ENCODE measurements around the gene CCDC91. TPM values are rescaled to one million over a fixed set of nuclear protein-coding genes. Genes with fewer than 3 reads are reported as not detected.
"Not testable (repeated sequence)": the region's sequence is repeated elsewhere in the genome, so short reads cannot be mapped to it uniquely, and the experiment has no call there.

CCDC91 gene
- total and polyA plus RNA-seq, 2 donors (not counting 1 experiment from before 2014, with no cell fraction given) = 23.9 to 47.6 TPM

DNA sequence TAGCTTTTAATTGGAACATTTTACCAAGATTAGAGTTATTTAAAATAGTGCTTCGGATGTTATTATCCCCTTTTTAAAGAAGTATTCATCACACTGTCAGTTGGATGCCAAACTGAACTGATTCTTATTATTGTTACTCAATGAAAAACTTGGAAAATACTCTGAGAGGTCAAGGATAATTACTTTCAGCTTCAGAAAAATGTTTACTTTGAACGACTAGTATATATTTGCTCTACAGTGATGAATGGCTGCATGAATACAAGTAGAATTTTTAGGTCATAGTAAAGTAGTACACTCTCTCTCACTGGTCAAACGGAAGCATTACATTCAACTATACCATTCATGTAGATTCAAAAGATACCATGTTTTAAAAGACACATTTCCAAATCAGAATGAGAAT, 269.2 kb downstream of the CCDC91 start:
- Histone ChIP-seq H3K9me3 (ENCODE audit: control insufficient read depth, insufficient read depth, low read depth, low read length) (no peaks in the 10 kb centered on the region), H3K9ac (ENCODE audit: insufficient read depth, low read length) (no peak overlapping the region), H3K4me1 (ENCODE audit: control insufficient read depth, extremely low read depth, insufficient read depth, low read length) (no peaks in the 10 kb centered on the region), H3K4me2 (ENCODE audit: extremely low read depth, insufficient read depth, low read length) (no peak overlapping the region), H3K79me2 (ENCODE audit: control insufficient read depth, insufficient read depth, low read length) (no peaks in the 10 kb centered on the region), H3K4me3 (replicated peaks in 1 of 4; ENCODE audit: control extremely low read depth in 1 of 4, insufficient read depth in 1 of 4, low read depth in 3 of 4, low read length in 4 of 4) (no peak overlapping the region), H3K27me3 (ENCODE audit: control insufficient read depth, insufficient read depth, low read length) (no peaks in the 10 kb centered on the region), H3K27ac (ENCODE audit: insufficient read depth, low read length) (no peak overlapping the region), H4K20me1 (ENCODE audit: control insufficient read depth, extremely low read depth, insufficient read depth, low read length) (no peaks in the 10 kb centered on the region), H3K36me3 (ENCODE audit: control insufficient read depth, insufficient read depth, low read length) (no peaks in the 10 kb centered on the region), H2AFZ (ENCODE audit: low read length) (no peak overlapping the region)
- TF ChIP-seq EZH2 (IDR thresholded peaks at IDR 0.05; ENCODE audit: low read length, missing control alignments) = no peak
- TF ChIP-seq, protein P1, sequence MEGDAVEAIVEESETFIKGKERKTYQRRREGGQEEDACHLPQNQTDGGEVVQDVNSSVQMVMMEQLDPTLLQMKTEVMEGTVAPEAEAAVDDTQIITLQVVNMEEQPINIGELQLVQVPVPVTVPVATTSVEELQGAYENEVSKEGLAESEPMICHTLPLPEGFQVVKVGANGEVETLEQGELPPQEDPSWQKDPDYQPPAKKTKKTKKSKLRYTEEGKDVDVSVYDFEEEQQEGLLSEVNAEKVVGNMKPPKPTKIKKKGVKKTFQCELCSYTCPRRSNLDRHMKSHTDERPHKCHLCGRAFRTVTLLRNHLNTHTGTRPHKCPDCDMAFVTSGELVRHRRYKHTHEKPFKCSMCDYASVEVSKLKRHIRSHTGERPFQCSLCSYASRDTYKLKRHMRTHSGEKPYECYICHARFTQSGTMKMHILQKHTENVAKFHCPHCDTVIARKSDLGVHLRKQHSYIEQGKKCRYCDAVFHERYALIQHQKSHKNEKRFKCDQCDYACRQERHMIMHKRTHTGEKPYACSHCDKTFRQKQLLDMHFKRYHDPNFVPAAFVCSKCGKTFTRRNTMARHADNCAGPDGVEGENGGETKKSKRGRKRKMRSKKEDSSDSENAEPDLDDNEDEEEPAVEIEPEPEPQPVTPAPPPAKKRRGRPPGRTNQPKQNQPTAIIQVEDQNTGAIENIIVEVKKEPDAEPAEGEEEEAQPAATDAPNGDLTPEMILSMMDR (conservative IDR thresholded peaks at IDR 0.05 in 1 of 2, IDR thresholded peaks at IDR 0.05 in 1 of 2; ENCODE audit: low read depth in 1 of 2, low read length in 2 of 2) = no peak
- DNase-seq (ENCODE audit: low read depth in 2 of 2) = no peak

DNA sequence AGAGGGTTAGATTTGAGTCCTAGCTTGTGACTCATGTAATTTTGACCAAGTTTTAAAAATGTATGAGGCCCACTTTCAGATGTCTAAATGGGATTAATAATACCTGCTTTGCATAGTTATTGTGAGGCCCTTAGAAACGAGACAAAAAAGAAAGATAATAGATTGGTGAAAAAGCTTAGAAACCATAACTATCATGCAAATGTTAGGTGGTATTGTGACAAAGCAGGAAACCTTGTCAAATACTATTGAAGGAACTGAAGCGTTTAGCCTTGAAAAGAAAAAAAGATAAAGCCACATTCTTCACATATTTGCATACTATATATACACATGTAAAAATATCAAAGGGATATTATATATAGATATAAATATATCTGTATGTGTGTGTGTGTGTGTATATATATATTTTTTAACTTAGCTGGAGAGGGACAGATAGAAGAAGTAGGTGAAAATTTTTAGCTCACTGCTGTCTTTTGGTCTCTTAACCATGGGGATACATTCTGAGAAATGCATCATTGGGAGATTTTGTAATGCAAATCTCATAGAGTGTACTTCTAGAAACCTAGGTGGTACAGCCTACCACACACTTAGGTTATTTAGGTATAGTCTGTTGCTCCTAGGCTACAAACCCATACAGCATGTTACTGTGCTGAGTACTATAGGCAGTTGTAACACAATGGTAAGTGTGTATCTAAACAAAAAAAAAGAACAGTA, 270.3 kb downstream of the CCDC91 start:
- no peaks in the 10 kb centered on the region for H3K79me2 ChIP-seq (ENCODE audit: control insufficient read depth, insufficient read depth, low read length)
- H3K27ac ChIP-seq (ENCODE audit: insufficient read depth, low read length) = no peak overlapping the region
- no peak for DNase-seq (ENCODE audit: low read depth in 2 of 2)
- H3K4me3 ChIP-seq (replicated peaks in 1 of 4; ENCODE audit: control extremely low read depth in 1 of 4, insufficient read depth in 1 of 4, low read depth in 3 of 4, low read length in 4 of 4) = no peak overlapping the region
- H3K9me3 ChIP-seq (ENCODE audit: control insufficient read depth, insufficient read depth, low read depth, low read length) = no peaks in the 10 kb centered on the region
- H3K4me1 ChIP-seq (ENCODE audit: control insufficient read depth, extremely low read depth, insufficient read depth, low read length) = no peaks in the 10 kb centered on the region
- no peak overlapping the region for H3K4me2 ChIP-seq (ENCODE audit: extremely low read depth, insufficient read depth, low read length)
- TF ChIP-seq, protein P1 (conservative IDR thresholded peaks at IDR 0.05 in 1 of 2, IDR thresholded peaks at IDR 0.05 in 1 of 2; ENCODE audit: low read depth in 1 of 2, low read length in 2 of 2) = no peak
- TF ChIP-seq EZH2 (IDR thresholded peaks at IDR 0.05; ENCODE audit: low read length, missing control alignments) = no peak
- no peaks in the 10 kb centered on the region for H3K36me3 ChIP-seq (ENCODE audit: control insufficient read depth, insufficient read depth, low read length)
- H3K27me3 ChIP-seq (ENCODE audit: control insufficient read depth, insufficient read depth, low read length) = no peaks in the 10 kb centered on the region
- no peak overlapping the region for H3K9ac ChIP-seq (ENCODE audit: insufficient read depth, low read length)
- H4K20me1 ChIP-seq (ENCODE audit: control insufficient read depth, extremely low read depth, insufficient read depth, low read length) = no peaks in the 10 kb centered on the region
- no peak overlapping the region for H2AFZ ChIP-seq (ENCODE audit: low read length)

- no peak overlapping the region for H2AFZ ChIP-seq (ENCODE audit: low read length)
- H3K9ac ChIP-seq (ENCODE audit: insufficient read depth, low read length) = no peak overlapping the region
- no peaks in the 10 kb centered on the region for H3K9me3 ChIP-seq (ENCODE audit: control insufficient read depth, insufficient read depth, low read depth, low read length)
- H3K79me2 ChIP-seq (ENCODE audit: control insufficient read depth, insufficient read depth, low read length) = no peaks in the 10 kb centered on the region
- H3K4me1 ChIP-seq (ENCODE audit: control insufficient read depth, extremely low read depth, insufficient read depth, low read length) = no peaks in the 10 kb centered on the region
- H3K4me3 ChIP-seq (replicated peaks in 1 of 4; ENCODE audit: control extremely low read depth in 1 of 4, insufficient read depth in 1 of 4, low read depth in 3 of 4, low read length in 4 of 4) = no peak overlapping the region
- no peak for DNase-seq (ENCODE audit: low read depth in 2 of 2)
- H3K27ac ChIP-seq (ENCODE audit: insufficient read depth, low read length) = no peak overlapping the region
- H3K36me3 ChIP-seq (ENCODE audit: control insufficient read depth, insufficient read depth, low read length) = no peaks in the 10 kb centered on the region
- H3K4me2 ChIP-seq (ENCODE audit: extremely low read depth, insufficient read depth, low read length) = no peak overlapping the region
- H3K27me3 ChIP-seq (ENCODE audit: control insufficient read depth, insufficient read depth, low read length) = no peaks in the 10 kb centered on the region
- H4K20me1 ChIP-seq (ENCODE audit: control insufficient read depth, extremely low read depth, insufficient read depth, low read length) = no peaks in the 10 kb centered on the region
- no peak for TF ChIP-seq EZH2 (IDR thresholded peaks at IDR 0.05; ENCODE audit: low read length, missing control alignments)
- TF ChIP-seq, protein P1 (conservative IDR thresholded peaks at IDR 0.05 in 1 of 2, IDR thresholded peaks at IDR 0.05 in 1 of 2; ENCODE audit: low read depth in 1 of 2, low read length in 2 of 2) = no peak
These were observed 273.1 kb downstream of the CCDC91 start for GRCh38 chr12:28463396-28463795.

DNA sequence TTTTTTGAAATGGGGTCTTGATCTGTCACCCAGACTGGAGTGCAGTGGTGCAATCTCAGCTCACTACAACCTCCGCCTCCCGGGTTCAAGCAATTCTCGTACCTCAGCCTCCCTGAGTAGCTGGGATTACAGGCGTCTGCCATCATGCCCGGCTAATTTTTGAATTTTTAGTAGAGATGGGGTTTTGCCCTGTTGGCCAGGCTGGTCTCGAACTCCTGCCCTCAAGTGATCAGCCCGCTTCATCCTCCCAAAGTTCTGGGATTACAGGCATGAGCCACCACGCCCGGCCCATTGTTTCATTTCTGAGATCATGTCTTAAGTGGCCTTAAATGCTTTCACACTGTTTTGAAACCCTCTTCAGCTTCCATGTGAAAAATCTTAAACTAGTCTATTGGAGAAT, 281.5 kb downstream of the CCDC91 start:
- H3K4me3 ChIP-seq (replicated peaks in 1 of 4; ENCODE audit: control extremely low read depth in 1 of 4, insufficient read depth in 1 of 4, low read depth in 3 of 4, low read length in 4 of 4); H3K9ac ChIP-seq (ENCODE audit: insufficient read depth, low read length); H3K36me3 ChIP-seq (ENCODE audit: control insufficient read depth, insufficient read depth, low read length); H3K9me3 ChIP-seq (ENCODE audit: control insufficient read depth, insufficient read depth, low read depth, low read length); H3K27ac ChIP-seq (ENCODE audit: insufficient read depth, low read length); H3K4me1 ChIP-seq (ENCODE audit: control insufficient read depth, extremely low read depth, insufficient read depth, low read length); H3K4me2 ChIP-seq (ENCODE audit: extremely low read depth, insufficient read depth, low read length); H4K20me1 ChIP-seq (ENCODE audit: control insufficient read depth, extremely low read depth, insufficient read depth, low read length); H3K27me3 ChIP-seq (ENCODE audit: control insufficient read depth, insufficient read depth, low read length); H3K79me2 ChIP-seq (ENCODE audit: control insufficient read depth, insufficient read depth, low read length); DNase-seq (ENCODE audit: low read depth in 2 of 2); H2AFZ ChIP-seq (ENCODE audit: low read length): not testable (repeated sequence)

GRCh38 chr12:28476206-28476605, 285.9 kb downstream of the CCDC91 start:
- H3K79me2 ChIP-seq (ENCODE audit: control insufficient read depth, insufficient read depth, low read length); H2AFZ ChIP-seq (ENCODE audit: low read length); H3K4me1 ChIP-seq (ENCODE audit: control insufficient read depth, extremely low read depth, insufficient read depth, low read length); H3K27me3 ChIP-seq (ENCODE audit: control insufficient read depth, insufficient read depth, low read length); H3K9me3 ChIP-seq (ENCODE audit: control insufficient read depth, insufficient read depth, low read depth, low read length); H3K9ac ChIP-seq (ENCODE audit: insufficient read depth, low read length); DNase-seq (ENCODE audit: low read depth in 2 of 2); H3K36me3 ChIP-seq (ENCODE audit: control insufficient read depth, insufficient read depth, low read length); H4K20me1 ChIP-seq (ENCODE audit: control insufficient read depth, extremely low read depth, insufficient read depth, low read length); H3K4me2 ChIP-seq (ENCODE audit: extremely low read depth, insufficient read depth, low read length); H3K27ac ChIP-seq (ENCODE audit: insufficient read depth, low read length); H3K4me3 ChIP-seq (replicated peaks in 1 of 4; ENCODE audit: control extremely low read depth in 1 of 4, insufficient read depth in 1 of 4, low read depth in 3 of 4, low read length in 4 of 4): not testable (repeated sequence)

Data from fibroblast of lung (primary cell).